Embryonic facial prominence (tissue), 1 donor: ENCODE data around the gene CLEC7A.

Source experiments
- DNase-seq: peaks from one replicate; pipeline ENCODE4 v3.0.0-alpha.2; 2016; ENCODE audit errors: extremely low spot score

CLEC7A gene

GRCh38 chr12:10094646-10095395, 35.2 kb downstream of the CLEC7A start:
- DNase-seq = no peak

- DNase-seq = no peak
These were observed 40.8 kb downstream of the CLEC7A start for GRCh38 chr12:10088955-10089900.

- DNase-seq = no peak
These were observed 42.0 kb downstream of the CLEC7A start for GRCh38 chr12:10088031-10088430.

- no peak for DNase-seq
These were observed 43.6 kb downstream of the CLEC7A start for GRCh38 chr12:10086387-10086786.

- no peak for DNase-seq
These were observed 45.3 kb downstream of the CLEC7A start for GRCh38 chr12:10084733-10085132.

GRCh38 chr12:10082117-10082874, 47.7 kb downstream of the CLEC7A start:
- DNase-seq = no peak

- no peak for DNase-seq
These were observed 54.5 kb downstream of the CLEC7A start for GRCh38 chr12:10075451-10075850.

- no peak for DNase-seq
These were observed 56.7 kb downstream of the CLEC7A start for GRCh38 chr12:10073261-10073660.

- no peak for DNase-seq
These were observed 57.9 kb downstream of the CLEC7A start for GRCh38 chr12:10072131-10072530.

- DNase-seq = no peak
These were observed 59.6 kb downstream of the CLEC7A start for GRCh38 chr12:10070380-10070779.

- DNase-seq = no peak
These were observed 60.0 kb downstream of the CLEC7A start for GRCh38 chr12:10069976-10070375.

GRCh38 chr12:10069099-10069498, 60.9 kb downstream of the CLEC7A start:
- no peak for DNase-seq

- DNase-seq = no peak
These were observed 61.4 kb downstream of the CLEC7A start for GRCh38 chr12:10068644-10069043.

GRCh38 chr12:10067942-10068341, 62.1 kb downstream of the CLEC7A start:
- DNase-seq = no peak

- DNase-seq = no peak
These were observed 62.7 kb downstream of the CLEC7A start for GRCh38 chr12:10067264-10067663.
